Measurements from ENCODE around the gene PSKH1. TPM values are rescaled to one million over a fixed set of nuclear protein-coding genes. Genes with fewer than 3 reads are reported as not detected.

PSKH1 gene
- total and polyA plus RNA-seq, 9 of the 15 experiments (the other 6 are each of a cell fraction or from before 2014, with no cell fraction given) = 0.96 to 20.9 (median 9.4) TPM

DNA sequence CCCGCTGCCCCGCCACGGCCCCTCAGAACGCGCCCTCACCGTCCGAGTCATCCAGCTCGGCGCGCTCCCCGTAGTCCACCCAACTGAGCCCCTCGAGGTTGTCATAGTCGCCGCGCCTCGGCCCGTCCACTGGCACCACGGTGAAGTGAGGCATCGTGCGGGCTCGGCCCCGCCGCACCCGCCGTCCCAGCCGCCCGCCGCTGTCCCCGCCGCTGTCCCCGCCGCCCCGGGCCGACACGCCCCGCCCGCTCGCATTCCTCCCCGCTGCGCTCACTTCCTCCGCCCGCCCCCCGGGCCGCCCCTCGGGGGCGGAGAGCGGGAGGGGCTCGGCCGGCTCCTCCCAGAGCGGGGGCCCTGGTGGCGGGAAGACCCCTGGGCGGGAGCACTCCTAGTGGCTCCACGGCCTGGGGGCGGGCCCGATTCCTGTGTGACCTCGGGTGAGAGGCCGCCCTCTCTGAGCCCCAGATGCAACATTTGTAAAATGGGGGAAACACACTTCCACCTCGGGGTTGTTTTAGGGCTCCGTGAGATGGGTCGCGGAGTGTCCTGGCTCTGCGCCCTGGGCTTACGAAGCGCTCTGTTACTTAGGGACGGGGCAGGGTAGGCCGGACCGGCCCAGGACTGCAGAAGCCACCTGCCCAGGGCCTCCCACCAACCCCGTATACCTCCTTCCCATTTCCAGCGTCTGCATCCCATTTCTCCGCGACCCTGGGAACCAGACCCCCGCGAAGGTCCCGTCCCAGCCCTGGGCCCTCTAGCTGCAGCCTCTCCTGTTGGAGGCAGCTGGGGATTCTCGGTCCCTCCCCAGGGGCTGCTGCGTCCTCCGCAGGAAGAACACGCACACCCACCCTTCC is 75.6 kb downstream of the PSKH1 start, which contains the start of gene SLC12A4 (continued):
- TF ChIP-seq, protein P1, sequence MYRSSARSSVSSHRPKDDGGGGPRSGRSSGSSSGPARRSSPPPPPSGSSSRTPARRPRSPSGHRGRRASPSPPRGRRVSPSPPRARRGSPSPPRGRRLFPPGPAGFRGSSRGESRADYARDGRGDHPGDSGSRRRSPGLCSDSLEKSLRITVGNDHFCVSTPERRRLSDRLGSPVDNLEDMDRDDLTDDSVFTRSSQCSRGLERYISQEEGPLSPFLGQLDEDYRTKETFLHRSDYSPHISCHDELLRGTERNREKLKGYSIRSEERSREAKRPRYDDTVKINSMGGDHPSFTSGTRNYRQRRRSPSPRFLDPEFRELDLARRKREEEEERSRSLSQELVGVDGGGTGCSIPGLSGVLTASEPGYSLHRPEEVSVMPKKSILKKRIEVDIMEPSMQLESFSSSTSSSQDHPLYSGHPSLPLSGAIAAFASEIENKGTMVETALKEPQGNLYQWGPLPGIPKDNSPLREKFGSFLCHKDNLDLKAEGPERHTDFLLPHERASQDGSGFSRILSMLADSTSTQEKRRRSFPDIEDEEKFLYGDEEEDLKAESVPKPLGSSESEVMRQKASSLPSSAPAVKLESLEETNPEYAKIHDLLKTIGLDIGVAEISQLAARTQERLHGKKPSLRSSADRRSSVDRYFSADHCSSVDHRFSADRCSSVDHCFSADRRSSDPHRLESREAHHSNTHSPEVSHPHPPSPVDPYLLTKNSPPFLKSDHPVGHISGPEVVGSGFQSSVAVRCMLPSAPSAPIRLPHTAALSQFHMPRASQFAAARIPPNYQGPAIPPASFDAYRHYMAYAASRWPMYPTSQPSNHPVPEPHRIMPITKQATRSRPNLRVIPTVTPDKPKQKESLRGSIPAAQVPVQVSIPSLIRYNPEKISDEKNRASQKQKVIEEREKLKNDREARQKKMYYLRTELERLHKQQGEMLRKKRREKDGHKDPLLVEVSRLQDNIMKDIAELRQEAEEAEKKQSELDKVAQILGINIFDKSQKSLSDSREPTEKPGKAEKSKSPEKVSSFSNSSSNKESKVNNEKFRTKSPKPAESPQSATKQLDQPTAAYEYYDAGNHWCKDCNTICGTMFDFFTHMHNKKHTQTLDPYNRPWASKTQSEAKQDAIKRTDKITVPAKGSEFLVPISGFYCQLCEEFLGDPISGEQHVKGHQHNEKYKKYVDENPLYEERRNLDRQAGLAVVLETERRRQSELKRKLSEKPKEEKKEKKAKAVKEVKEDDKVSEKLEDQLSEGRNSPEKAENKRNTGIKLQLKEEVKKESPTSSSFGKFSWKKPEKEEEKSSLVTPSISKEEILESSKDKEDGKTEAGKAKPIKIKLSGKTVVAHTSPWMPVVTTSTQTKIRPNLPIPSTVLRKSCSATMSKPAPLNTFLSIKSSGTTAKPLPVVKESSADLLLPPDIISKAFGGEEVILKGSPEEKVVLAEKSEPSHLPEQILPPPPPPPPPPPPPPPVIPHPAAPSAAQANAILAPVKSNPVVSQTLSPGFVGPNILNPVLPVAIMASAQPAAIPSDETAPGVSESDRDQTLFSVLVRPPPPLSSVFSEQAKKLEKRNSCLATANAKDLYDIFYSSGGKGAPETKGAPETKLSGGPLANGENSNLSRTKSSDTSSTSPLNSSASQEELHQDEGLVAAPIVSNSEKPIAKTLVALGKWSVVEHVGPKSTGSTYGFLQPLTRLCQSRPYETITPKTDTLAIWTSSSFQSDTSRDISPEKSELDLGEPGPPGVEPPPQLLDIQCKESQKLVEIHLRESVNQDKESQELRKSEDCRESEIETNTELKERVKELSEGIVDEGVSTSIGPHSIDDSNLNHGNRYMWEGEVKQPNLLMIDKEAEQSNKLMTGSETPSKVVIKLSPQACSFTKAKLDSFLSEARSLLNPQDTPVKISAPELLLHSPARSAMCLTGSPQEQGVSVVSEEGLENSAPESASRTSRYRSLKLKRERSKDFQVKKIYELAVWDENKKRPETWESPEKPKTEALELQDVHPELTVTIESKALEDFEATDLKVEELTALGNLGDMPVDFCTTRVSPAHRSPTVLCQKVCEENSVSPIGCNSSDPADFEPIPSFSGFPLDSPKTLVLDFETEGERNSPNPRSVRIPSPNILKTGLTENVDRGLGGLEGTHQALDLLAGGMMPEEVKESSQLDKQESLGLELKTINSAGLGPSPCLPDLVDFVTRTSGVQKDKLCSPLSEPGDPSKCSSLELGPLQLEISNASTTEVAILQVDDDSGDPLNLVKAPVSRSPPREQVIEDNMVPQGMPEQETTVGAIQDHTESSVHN (IDR thresholded peaks at IDR 0.05; ENCODE audit: borderline replicate concordance in 1 of 2, low read depth in 1 of 2) = no peak
- TF ChIP-seq JUND (IDR thresholded peaks at IDR 0.05; ENCODE audit: borderline replicate concordance, low read depth, low read length) (peak; percentile 85), JUND (tag; IDR thresholded peaks at IDR 0.05; ENCODE audit: borderline replicate concordance, low read depth, low read length) (no peak; the same call in 2 of the 3 replicates), ZFP36 (IDR thresholded peaks at IDR 0.05; ENCODE audit: low read depth, low read length, partially characterized antibody) (peak; percentile 99), FOXK2 (conservative IDR thresholded peaks at IDR 0.05 in 1 of 2, IDR thresholded peaks at IDR 0.05 in 1 of 2; ENCODE audit: low read depth in 2 of 2) (0 out of 4 replicates have a peak, but pooled peaks of 1 of the 2 experiments have one; percentile 10), PHF20 (IDR thresholded peaks at IDR 0.05; ENCODE audit: partially characterized antibody) (no peak), HDAC1 (IDR thresholded peaks at IDR 0.05) (peak in 1 of 2 experiments; percentile 5; a peak in 2 of 4 replicates), SMARCA4 (IDR thresholded peaks at IDR 0.05) (0 out of 2 replicates have a peak, but pooled peaks have one; percentile 10), SMARCA5 (IDR thresholded peaks at IDR 0.05) (peak; percentile 99), TAF1 (IDR thresholded peaks at IDR 0.05; ENCODE audit: control insufficient read depth, extremely low read depth, insufficient read depth, low read length, severe bottlenecking) (peak; percentile 55)
- TF ChIP-seq, protein P2, sequence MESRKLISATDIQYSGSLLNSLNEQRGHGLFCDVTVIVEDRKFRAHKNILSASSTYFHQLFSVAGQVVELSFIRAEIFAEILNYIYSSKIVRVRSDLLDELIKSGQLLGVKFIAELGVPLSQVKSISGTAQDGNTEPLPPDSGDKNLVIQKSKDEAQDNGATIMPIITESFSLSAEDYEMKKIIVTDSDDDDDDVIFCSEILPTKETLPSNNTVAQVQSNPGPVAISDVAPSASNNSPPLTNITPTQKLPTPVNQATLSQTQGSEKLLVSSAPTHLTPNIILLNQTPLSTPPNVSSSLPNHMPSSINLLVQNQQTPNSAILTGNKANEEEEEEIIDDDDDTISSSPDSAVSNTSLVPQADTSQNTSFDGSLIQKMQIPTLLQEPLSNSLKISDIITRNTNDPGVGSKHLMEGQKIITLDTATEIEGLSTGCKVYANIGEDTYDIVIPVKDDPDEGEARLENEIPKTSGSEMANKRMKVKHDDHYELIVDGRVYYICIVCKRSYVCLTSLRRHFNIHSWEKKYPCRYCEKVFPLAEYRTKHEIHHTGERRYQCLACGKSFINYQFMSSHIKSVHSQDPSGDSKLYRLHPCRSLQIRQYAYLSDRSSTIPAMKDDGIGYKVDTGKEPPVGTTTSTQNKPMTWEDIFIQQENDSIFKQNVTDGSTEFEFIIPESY (CRISPR knock-in tag; IDR thresholded peaks at IDR 0.05) = no peak
- TF ChIP-seq, protein P3, sequence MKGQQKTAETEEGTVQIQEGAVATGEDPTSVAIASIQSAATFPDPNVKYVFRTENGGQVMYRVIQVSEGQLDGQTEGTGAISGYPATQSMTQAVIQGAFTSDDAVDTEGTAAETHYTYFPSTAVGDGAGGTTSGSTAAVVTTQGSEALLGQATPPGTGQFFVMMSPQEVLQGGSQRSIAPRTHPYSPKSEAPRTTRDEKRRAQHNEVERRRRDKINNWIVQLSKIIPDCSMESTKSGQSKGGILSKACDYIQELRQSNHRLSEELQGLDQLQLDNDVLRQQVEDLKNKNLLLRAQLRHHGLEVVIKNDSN (CRISPR knock-in tag; IDR thresholded peaks at IDR 0.05) = no peak
